ENCODE measurements around the gene ROR1. TPM values are rescaled to one million over a fixed set of nuclear protein-coding genes. Genes with fewer than 3 reads are reported as not detected.

The ROR1 gene
- total and polyA plus RNA-seq, 12 donors, result 2.9 to 36.2 (median 15.3) TPM

DNA sequence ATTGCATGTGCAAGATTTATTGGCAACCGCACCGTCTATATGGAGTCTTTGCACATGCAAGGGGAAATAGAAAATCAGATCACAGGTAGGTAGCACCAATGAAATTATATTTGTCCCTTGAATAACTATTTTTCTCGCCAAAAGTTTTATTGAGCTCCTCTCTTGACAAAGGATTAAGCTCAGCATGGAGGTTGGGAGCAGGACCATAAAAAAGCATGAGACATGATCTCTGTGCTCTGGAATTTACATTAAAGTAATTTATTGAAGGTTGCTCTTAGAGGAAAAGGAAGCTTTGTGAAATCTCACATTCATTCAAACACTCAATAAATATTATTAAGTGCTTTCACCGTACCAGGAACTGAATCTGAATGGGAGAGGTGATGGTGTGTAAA, 363.6 kb downstream of the ROR1 start:
- Histone ChIP-seq H3K27me3 (no peaks in the 10 kb centered on the region), H3K4me1 (peaks cover 0 to 14% (median 3%) of the 10 kb centered on the region in 9 donors), H3K36me3 (peaks cover 0 to 24% (median 0%) of the 10 kb centered on the region in 9 donors), H3K9me3 (no peaks in the 10 kb centered on the region), H3K4me3 (no peak overlapping the region), H3K27ac (no peak overlapping the region)
- intact Hi-C loops (cut with DNase I), result loop anchor here (1.0 to 10.0 kb wide), 15 partner anchors 193 to 523 kb away; partner anchors contain the start of gene ROR1 (in 9 of the 10)
- WGBS, 2 donors, result 48 to 57% methylated on average over 4 of the region's 4 CpGs
- ATAC-seq (no peak), DNase-seq (no peak)
- TF ChIP-seq, protein P1, sequence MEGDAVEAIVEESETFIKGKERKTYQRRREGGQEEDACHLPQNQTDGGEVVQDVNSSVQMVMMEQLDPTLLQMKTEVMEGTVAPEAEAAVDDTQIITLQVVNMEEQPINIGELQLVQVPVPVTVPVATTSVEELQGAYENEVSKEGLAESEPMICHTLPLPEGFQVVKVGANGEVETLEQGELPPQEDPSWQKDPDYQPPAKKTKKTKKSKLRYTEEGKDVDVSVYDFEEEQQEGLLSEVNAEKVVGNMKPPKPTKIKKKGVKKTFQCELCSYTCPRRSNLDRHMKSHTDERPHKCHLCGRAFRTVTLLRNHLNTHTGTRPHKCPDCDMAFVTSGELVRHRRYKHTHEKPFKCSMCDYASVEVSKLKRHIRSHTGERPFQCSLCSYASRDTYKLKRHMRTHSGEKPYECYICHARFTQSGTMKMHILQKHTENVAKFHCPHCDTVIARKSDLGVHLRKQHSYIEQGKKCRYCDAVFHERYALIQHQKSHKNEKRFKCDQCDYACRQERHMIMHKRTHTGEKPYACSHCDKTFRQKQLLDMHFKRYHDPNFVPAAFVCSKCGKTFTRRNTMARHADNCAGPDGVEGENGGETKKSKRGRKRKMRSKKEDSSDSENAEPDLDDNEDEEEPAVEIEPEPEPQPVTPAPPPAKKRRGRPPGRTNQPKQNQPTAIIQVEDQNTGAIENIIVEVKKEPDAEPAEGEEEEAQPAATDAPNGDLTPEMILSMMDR (IDR thresholded peaks at IDR 0.05), result peak in 3 of 9 donors; percentile 3 to 30 (median 6)

DNA sequence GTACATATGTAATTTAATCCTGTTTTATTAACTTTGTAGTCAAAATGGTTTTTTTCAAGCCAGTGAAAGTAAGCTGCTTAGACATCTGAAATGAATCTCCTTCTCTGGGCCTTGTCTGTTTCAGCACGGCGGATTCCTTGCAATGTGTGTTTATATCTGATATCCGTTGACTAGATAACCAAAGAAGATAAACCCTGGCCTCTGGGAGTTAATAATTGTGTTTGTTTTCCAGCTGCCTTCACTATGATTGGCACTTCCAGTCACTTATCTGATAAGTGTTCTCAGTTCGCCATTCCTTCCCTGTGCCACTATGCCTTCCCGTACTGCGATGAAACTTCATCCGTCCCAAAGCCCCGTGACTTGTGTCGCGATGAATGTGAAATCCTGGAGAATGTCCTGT, 366.1 kb downstream of the ROR1 start:
- TF ChIP-seq, protein P1 (IDR thresholded peaks at IDR 0.05), result no peak
- 75 to 81% methylated on average over 10 of the region's 10 CpGs for WGBS, 2 donors
- DNase-seq (no peak), ATAC-seq (no peak)
- Histone ChIP-seq H3K4me1 (peaks cover 0 to 14% (median 0%) of the 10 kb centered on the region in 9 donors), H3K27ac (peak overlapping the region in 1 of 10 donors; percentile 11), H3K4me3 (no peak overlapping the region), H3K27me3 (no peaks in the 10 kb centered on the region), H3K9me3 (no peaks in the 10 kb centered on the region), H3K36me3 (peaks cover 0 to 37% (median 0%) of the 10 kb centered on the region in 9 donors)
- intact Hi-C loops (cut with DNase I), result loop anchor here (5.0 to 10.0 kb wide), 13 partner anchors 195 to 573 kb away; partner anchors contain the start of gene ROR1 (in 7 of the 10)

DNA sequence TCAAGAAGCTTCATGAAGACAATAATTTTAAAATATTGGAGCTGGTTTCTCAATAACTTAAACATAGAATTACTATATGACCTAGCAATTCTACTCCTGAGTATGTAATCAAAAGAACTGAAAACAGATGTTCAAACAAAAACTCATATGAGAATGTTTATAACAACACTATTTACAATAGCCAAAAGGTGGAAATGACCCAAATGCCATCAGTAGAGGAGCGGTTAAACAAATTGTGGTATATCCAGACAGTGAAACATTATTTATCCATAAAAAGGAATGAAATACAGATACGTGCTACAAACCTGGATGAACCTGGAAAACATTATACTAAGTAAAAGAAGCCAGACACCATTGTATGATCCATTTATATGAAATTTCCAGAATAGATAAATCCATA, 366.8 kb downstream of the ROR1 start:
- DNase-seq (no peak), ATAC-seq (no peak)
- WGBS, 2 donors, result 81 to 96% methylated on average over 2 of the region's 2 CpGs
- intact Hi-C loops (cut with DNase I), result loop anchor here in 1 of 10 donors (5.0 kb wide), 1 partner anchor 573 kb away; no protein-coding TSS in a partner anchor
- no peaks in the 10 kb centered on the region for H3K9me3 ChIP-seq
- TF ChIP-seq, protein P1 (IDR thresholded peaks at IDR 0.05), result no peak
- H3K27ac ChIP-seq, result no peak overlapping the region
- H3K4me3 ChIP-seq, result no peak overlapping the region
- peaks cover 0 to 14% (median 0%) of the 10 kb centered on the region in 9 donors for H3K4me1 ChIP-seq
- H3K27me3 ChIP-seq, result no peaks in the 10 kb centered on the region
- H3K36me3 ChIP-seq, result peaks cover 0 to 37% (median 0%) of the 10 kb centered on the region in 9 donors

DNA sequence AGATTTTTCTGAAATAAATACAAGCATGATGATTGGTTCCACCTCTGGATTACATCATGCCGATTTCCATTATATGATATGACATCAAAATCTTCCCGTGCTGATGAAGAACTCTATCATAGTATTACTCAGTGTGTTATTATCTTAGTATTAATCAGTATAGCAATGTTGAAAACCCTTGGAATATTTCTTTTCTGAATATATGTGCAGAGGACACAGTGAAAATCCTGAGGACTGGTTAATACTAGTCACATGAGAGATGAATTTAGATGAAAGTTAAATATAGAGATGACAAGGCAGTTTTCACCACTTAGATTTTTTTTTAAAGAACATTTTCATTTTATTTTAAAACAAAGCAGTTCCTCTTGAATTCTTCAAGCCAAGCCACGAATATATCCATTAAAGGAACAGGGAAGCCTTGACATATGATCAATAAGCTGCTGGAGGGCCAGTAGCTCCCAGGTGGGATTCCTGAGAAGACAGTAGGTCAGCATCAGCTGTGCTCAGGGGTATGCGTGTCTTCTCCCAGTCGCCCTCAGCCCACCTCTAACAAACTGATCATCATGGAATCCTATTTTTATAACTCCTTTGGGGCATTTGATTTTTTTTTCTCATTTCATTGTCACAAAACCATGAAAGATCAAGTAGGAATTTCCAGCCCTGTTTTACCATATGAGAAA, 373.4 kb downstream of the ROR1 start:
- TF ChIP-seq, protein P1 (IDR thresholded peaks at IDR 0.05), result no peak
- ATAC-seq (no peak), DNase-seq (no peak)
- Histone ChIP-seq H3K4me1 (peaks cover 0 to 11% (median 0%) of the 10 kb centered on the region in 9 donors), H3K9me3 (no peaks in the 10 kb centered on the region), H3K27ac (no peak overlapping the region), H3K36me3 (peaks cover 0 to 15% (median 0%) of the 10 kb centered on the region in 9 donors), H3K4me3 (no peak overlapping the region), H3K27me3 (no peaks in the 10 kb centered on the region)
- intact Hi-C loops (cut with DNase I), result no loop called here
- 85 to 88% methylated on average over 5 of the region's 5 CpGs for WGBS, 2 donors

Measured in heart right ventricle (tissue), 16 donors.